ENCODE measurements around the gene TRIM67. TPM values are rescaled to one million over a fixed set of nuclear protein-coding genes. Genes with fewer than 3 reads are reported as not detected.

The TRIM67 gene
- total RNA-seq, 1 donor from 2014 or later: not detected

DNA sequence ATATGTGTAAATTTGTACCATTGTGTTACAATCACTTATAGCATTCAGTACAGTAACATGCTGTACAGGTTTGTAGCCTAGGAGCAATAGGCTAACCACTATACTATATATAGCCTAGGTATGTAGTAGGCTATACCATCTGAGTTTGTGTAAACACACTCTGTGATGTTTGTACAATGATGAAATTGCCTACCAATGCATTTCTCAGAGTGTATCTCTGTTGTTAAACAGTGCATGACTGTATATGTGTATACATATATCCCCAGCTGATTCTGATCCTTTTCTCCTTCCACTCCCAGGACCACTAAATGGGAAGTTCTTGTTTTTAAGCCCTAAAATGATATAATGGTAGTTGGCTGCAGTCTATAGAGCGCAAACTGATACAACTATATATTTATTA is 86.9 kb downstream of the TRIM67 start:
- H3K4me1 ChIP-seq: peaks cover 7% of the 10 kb centered on the region
- ATAC-seq (no peak), DNase-seq (no peak)
- H3K9me3 ChIP-seq: no peaks in the 10 kb centered on the region
- TF ChIP-seq, protein P1, sequence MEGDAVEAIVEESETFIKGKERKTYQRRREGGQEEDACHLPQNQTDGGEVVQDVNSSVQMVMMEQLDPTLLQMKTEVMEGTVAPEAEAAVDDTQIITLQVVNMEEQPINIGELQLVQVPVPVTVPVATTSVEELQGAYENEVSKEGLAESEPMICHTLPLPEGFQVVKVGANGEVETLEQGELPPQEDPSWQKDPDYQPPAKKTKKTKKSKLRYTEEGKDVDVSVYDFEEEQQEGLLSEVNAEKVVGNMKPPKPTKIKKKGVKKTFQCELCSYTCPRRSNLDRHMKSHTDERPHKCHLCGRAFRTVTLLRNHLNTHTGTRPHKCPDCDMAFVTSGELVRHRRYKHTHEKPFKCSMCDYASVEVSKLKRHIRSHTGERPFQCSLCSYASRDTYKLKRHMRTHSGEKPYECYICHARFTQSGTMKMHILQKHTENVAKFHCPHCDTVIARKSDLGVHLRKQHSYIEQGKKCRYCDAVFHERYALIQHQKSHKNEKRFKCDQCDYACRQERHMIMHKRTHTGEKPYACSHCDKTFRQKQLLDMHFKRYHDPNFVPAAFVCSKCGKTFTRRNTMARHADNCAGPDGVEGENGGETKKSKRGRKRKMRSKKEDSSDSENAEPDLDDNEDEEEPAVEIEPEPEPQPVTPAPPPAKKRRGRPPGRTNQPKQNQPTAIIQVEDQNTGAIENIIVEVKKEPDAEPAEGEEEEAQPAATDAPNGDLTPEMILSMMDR (IDR thresholded peaks at IDR 0.05): no peak
- H3K27me3 ChIP-seq (ENCODE audit: low read depth): no peaks in the 10 kb centered on the region
- H3K4me3 ChIP-seq: no peak overlapping the region
- peaks cover 38% of the 10 kb centered on the region for H3K36me3 ChIP-seq
- no peak overlapping the region for H3K27ac ChIP-seq
- intact Hi-C loops (cut with DNase I): no loop called here

DNA sequence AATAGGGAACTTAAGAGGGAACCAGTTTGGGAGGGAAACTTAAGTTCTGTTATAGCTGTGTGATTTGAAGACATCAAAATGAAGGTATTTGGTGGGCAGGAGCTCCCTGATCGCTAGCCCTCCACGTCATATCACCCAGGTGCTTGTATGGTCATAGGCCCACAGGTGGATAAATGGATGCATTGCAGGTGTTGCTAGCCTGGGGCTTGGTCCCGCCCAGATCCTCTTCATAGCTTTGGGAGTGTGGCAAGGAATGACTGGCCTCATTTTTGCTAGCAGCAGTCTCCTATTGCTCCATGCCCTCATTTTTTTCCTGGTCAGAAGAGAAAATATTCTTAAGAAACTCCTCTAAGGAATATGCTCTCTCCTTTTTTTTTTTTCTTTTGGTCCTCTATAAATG is 90.5 kb downstream of the TRIM67 start:
- Histone ChIP-seq H3K9me3 (no peaks in the 10 kb centered on the region), H3K27ac (no peak overlapping the region), H3K27me3 (ENCODE audit: low read depth) (no peaks in the 10 kb centered on the region), H3K4me1 (peaks cover 6% of the 10 kb centered on the region), H3K4me3 (no peak overlapping the region), H3K36me3 (peaks cover 68% of the 10 kb centered on the region)
- DNase-seq: no peak
- intact Hi-C loops (cut with DNase I): no loop called here
- TF ChIP-seq, protein P1 (IDR thresholded peaks at IDR 0.05): no peak
- ATAC-seq: no peak

DNA sequence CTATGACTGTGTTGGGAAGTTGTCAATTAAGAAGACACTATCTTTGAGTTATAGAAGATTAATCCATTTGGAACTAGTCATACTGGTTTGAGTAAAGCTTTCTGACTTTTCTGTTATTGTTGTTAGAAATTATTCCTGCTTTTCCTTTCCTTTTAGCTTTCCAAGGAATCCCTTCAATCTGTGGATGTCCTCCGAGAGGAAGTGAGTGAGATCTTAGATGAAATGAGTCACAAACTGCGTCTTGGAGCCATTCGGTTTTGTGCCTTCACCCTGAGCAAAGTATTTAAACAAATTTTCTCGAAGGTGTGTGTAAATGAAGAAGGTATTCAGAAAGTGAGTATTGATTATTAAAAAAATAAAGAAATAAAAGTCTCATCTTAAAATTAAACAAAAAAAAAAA is 98.5 kb downstream of the TRIM67 start:
- Histone ChIP-seq H3K36me3 (peaks cover 94% of the 10 kb centered on the region), H3K4me3 (no peak overlapping the region), H3K4me1 (no peaks in the 10 kb centered on the region), H3K9me3 (no peaks in the 10 kb centered on the region), H3K27ac (no peak overlapping the region), H3K27me3 (ENCODE audit: low read depth) (no peaks in the 10 kb centered on the region)
- intact Hi-C loops (cut with DNase I): no loop called here
- ATAC-seq: no peak
- DNase-seq: no peak
- TF ChIP-seq, protein P1 (IDR thresholded peaks at IDR 0.05): no peak

DNA sequence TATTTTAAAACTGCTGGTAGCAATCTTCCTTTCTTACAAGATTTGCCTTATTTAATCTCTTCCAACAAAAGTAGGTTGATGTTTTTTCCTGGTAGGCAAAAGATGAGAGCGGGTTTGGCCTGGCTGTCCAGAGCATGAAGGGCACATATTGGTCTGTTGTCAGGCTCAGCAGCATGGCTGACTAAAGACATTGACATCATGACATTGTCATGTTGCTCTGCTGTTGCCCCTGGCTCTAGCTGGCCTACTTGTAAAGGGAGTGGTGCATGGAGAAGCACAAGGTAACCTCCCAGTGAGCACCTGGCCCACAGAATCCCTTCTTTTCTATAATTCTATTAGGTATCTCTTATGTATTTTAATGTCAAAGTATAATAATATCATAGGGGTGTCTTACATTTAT is 102.8 kb downstream of the TRIM67 start:
- intact Hi-C loops (cut with DNase I): no loop called here
- no peak for ATAC-seq

DNA sequence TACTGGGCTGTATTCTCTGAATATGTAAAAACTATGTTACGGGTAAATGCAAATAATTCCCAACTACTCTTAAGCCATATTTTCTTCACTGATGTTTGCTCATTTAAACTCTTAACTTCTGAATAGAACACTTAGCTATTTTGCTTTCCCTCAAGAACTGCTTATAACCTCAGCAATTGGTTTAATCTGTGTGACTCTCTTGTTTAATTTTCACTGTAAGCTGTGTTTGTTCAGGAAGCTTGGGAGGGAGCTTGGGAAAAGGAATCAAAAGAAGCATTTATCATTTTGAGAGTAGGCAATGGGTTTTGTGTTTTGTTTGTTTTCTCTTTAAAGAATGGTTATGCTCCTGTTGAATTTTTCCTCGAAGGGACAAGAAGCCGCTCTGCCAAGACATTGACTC is 103.5 kb downstream of the TRIM67 start:
- Histone ChIP-seq H3K9me3 (no peaks in the 10 kb centered on the region), H3K27me3 (ENCODE audit: low read depth) (no peaks in the 10 kb centered on the region), H3K4me3 (no peak overlapping the region), H3K4me1 (no peaks in the 10 kb centered on the region), H3K27ac (no peak overlapping the region), H3K36me3 (peaks cover 97% of the 10 kb centered on the region)
- DNase-seq: no peak
- TF ChIP-seq, protein P1 (IDR thresholded peaks at IDR 0.05): no peak
- ATAC-seq: peak in 1 of 2 donors; percentile 69
- intact Hi-C loops (cut with DNase I): no loop called here

More for the DNA sequence above, 102.8 kb downstream of the TRIM67 start:
- H3K4me1 ChIP-seq: no peaks in the 10 kb centered on the region
- no peak for DNase-seq
- no peak overlapping the region for H3K27ac ChIP-seq
- TF ChIP-seq, protein P1 (IDR thresholded peaks at IDR 0.05): no peak
- H3K9me3 ChIP-seq: no peaks in the 10 kb centered on the region
- H3K36me3 ChIP-seq: peaks cover 97% of the 10 kb centered on the region
- no peaks in the 10 kb centered on the region for H3K27me3 ChIP-seq (ENCODE audit: low read depth)
- H3K4me3 ChIP-seq: no peak overlapping the region

Data from lower lobe of right lung (tissue), 2 donors.